Upper lobe of left lung (tissue), 6 donors: ENCODE measurements around the gene EFEMP2. TPM values are rescaled to one million over a fixed set of nuclear protein-coding genes. Genes with fewer than 3 reads are reported as not detected.
A peak's percentile ranks its signal among the peaks of the same experiment; 100 is the strongest.

ENCODE experiments used
- ATAC-seq, 2 donors: fragments of 200-7000 bp; cut with Tn5 transposase; one replicate each; pipeline ENCODE4 v1.9.1; 2022; ENCODE audit warnings: mild to moderate bottlenecking in 2 of 2, moderate library complexity in 2 of 2; ENCODE audit not compliant: low FRiP score in 2 of 2
- DNase-seq, 2 donors: peaks; one replicate each; pipeline ENCODE4 v3.0.0-alpha.2; 2019 to 2020
- H3K27ac ChIP-seq, 4 donors: fragments of 200-600 bp; sonication (generic); one replicate each; pipeline ENCODE4 v1.5.1; 2016 to 2019
- H3K27me3 ChIP-seq, 4 donors: fragments of 200-600 bp; sonication (generic); one replicate each; pipeline ENCODE4 v1.5.1; 2017 to 2019
- H3K36me3 ChIP-seq, 4 donors: fragments of 200-600 bp; sonication (generic); one replicate each; pipeline ENCODE4 v1.5.1; 2016 to 2019
- H3K4me1 ChIP-seq, 4 donors: fragments of 200-600 bp; sonication (generic); one replicate each; pipeline ENCODE4 v1.5.1; 2018 to 2019
- H3K4me3 ChIP-seq, 4 donors: fragments of 200-600 bp; sonication (generic); one replicate each; pipeline ENCODE4 v1.5.1; 2017 to 2019; ENCODE audit warnings: mild to moderate bottlenecking in 2 of 4, moderate library complexity in 1 of 4
- H3K9me3 ChIP-seq, 4 donors: fragments of 200-600 bp; sonication (generic); one replicate each; pipeline ENCODE4 v1.5.1; 2018 to 2019
- CTCF ChIP-seq, 6 experiments: fragments of 450-650 bp in 4 of 6; fragments of 200-600 bp in 2 of 6; sonication (generic) in 2 of 6; IDR thresholded peaks; one replicate each; pipeline ENCODE4 v1.5.1; 2016 to 2019; ENCODE audit warnings: antibody characterized with exemption in 6 of 6
- EP300 ChIP-seq, 4 donors: sonication (generic); formaldehyde crosslinking; IDR thresholded peaks; one replicate each; pipeline ENCODE4 v1.5.1; 2017; ENCODE audit warnings: antibody characterized with exemption in 4 of 4, control low read depth in 2 of 4
- POLR2A ChIP-seq, 4 donors: fragments of 450-650 bp; IDR thresholded peaks; one replicate each; pipeline ENCODE4 v1.5.1; 2016 to 2017; ENCODE audit warnings: antibody characterized with exemption in 4 of 4, mild to moderate bottlenecking in 2 of 4
- POLR2AphosphoS5 ChIP-seq, 2 donors: sonication (generic); formaldehyde crosslinking; IDR thresholded peaks; one replicate each; pipeline ENCODE4 v1.5.1; 2017; ENCODE audit warnings: antibody characterized with exemption in 2 of 2
- WGBS, 2 donors: methylation state at CpG; one replicate each; pipeline ENCODE4 v1.1.5; 2017 to 2018; 5-methylcytosine and 5-hydroxymethylcytosine counted together
- total RNA-seq, 6 donors: library from RNA; depleted of rRNA in 4 of 6; stranded (reverse); fragments of >200 nt in 4 of 6; gene quantifications; one replicate each; pipeline versions ENCODE4 v1.1.0 to v1.2.1, GENCODE V29; 2016 to 2021
- donor health status: DM: no; HTN: no; CAD: no; lungs with moderate emphysema.
- donor health status: DM: no; HTN: yes; CAD: no; lungs with severe emphysema.

Gene EFEMP2
- total RNA-seq, 6 donors from 2014 or later = 28.8 to 79.6 (median 65.3) TPM

GRCh38 chr11:65817835-65818680, 54.5 kb downstream of the EFEMP2 start:
- TF ChIP-seq CTCF (IDR thresholded peaks at IDR 0.05) = peak; percentile 99 to 100 (median 99)
- peak in 1 of 4 donors; percentile 35 for TF ChIP-seq EP300 (IDR thresholded peaks at IDR 0.05)
- peak; percentile 49 to 72 for TF ChIP-seq POLR2AphosphoS5 (IDR thresholded peaks at IDR 0.05)
- TF ChIP-seq POLR2A (IDR thresholded peaks at IDR 0.05) = peak in 1 of 4 donors; percentile 66
- WGBS, 2 donors = 14 to 18% methylated on average over 24 to 41 of the region's 74 CpGs
- H3K4me1 ChIP-seq = peaks cover 9 to 29% (median 18%) of the 10 kb centered on the region in 4 donors
- peak overlapping the region; percentile 8 to 68 (median 64) for H3K4me3 ChIP-seq
- no peaks in the 10 kb centered on the region for H3K9me3 ChIP-seq
- H3K27me3 ChIP-seq = no peaks in the 10 kb centered on the region
- no peaks in the 10 kb centered on the region for H3K36me3 ChIP-seq
- peak; percentile 94 to 98 for DNase-seq
- H3K27ac ChIP-seq = peak overlapping the region; percentile 36 to 87 (median 78)
- peak; percentile 96 to 98 for ATAC-seq

GRCh38 chr11:65817312-65817834, 55.2 kb downstream of the EFEMP2 start:
- Histone ChIP-seq H3K9me3 (no peaks in the 10 kb centered on the region), H3K27ac (peak overlapping the region; percentile 36 to 87 (median 78)), H3K4me3 (peak overlapping the region; percentile 8 to 68 (median 64)), H3K4me1 (peaks cover 9 to 31% (median 21%) of the 10 kb centered on the region in 4 donors), H3K27me3 (no peaks in the 10 kb centered on the region), H3K36me3 (no peaks in the 10 kb centered on the region)
- WGBS, 2 donors = 63 to 65% methylated on average over 5 of the region's 5 CpGs
- DNase-seq = no peak
- no peak for TF ChIP-seq POLR2A (IDR thresholded peaks at IDR 0.05)
- no peak for TF ChIP-seq EP300 (IDR thresholded peaks at IDR 0.05)
- TF ChIP-seq POLR2AphosphoS5 (IDR thresholded peaks at IDR 0.05) = no peak
- TF ChIP-seq CTCF (IDR thresholded peaks at IDR 0.05) = no peak
- ATAC-seq = no peak

- peaks cover 9 to 33% (median 21%) of the 10 kb centered on the region in 4 donors for H3K4me1 ChIP-seq
- 88 to 91% methylated on average over 3 of the region's 3 CpGs for WGBS, 2 donors
- no peaks in the 10 kb centered on the region for H3K27me3 ChIP-seq
- TF ChIP-seq POLR2A (IDR thresholded peaks at IDR 0.05) = no peak
- no peak for TF ChIP-seq EP300 (IDR thresholded peaks at IDR 0.05)
- TF ChIP-seq POLR2AphosphoS5 (IDR thresholded peaks at IDR 0.05) = no peak
- TF ChIP-seq CTCF (IDR thresholded peaks at IDR 0.05) = no peak
- peak overlapping the region in 2 of 4 donors; percentile 80 to 87 for H3K27ac ChIP-seq
- no peaks in the 10 kb centered on the region for H3K9me3 ChIP-seq
- peak overlapping the region in 1 of 4 donors; percentile 66 for H3K4me3 ChIP-seq
- no peak for DNase-seq
- ATAC-seq = no peak
- no peaks in the 10 kb centered on the region for H3K36me3 ChIP-seq
Measured at GRCh38 chr11:65816696-65817095, 55.9 kb downstream of the EFEMP2 start.

Other genes starting within 250 kb of the EFEMP2 start
- gene SIPA1, start 234.7 kb downstream of the EFEMP2 start, total RNA-seq = 100 to 1,000 TPM in 1 of 6 donors, 10 to 100 TPM in 5; 42.7 to 137 (median 74.9) TPM
- gene RELA, start 209.9 kb downstream of the EFEMP2 start, total RNA-seq = 10 to 100 TPM; 42.9 to 86.8 (median 58.7) TPM
- 100 to 1,000 TPM in 1 of 6 donors, 10 to 100 TPM in 5; 44.0 to 102 (median 88.4) TPM for gene KAT5, start 160.5 kb downstream of the EFEMP2 start, total RNA-seq
- 10 to 100 TPM; 35.0 to 81.7 (median 49.1) TPM for gene RNASEH2C, start 152.0 kb downstream of the EFEMP2 start, total RNA-seq
- 10 to 100 TPM; 24.8 to 66.0 (median 46.8) TPM for gene AP5B1, start 91.8 kb downstream of the EFEMP2 start, total RNA-seq
- 1 to 10 TPM in 2 of 6 donors, under 1 TPM in 4; under 0.01 to 2.2 (median 0.77) TPM for gene OVOL1, start 85.7 kb downstream of the EFEMP2 start, total RNA-seq
- under 1 TPM in 2 of 6 donors, not detected in 4; 0.37 to 0.69 TPM for gene SNX32, start 38.8 kb downstream of the EFEMP2 start, total RNA-seq
- 100 to 1,000 TPM; 358 to 813 (median 768) TPM for gene CFL1, start 14.6 kb downstream of the EFEMP2 start, total RNA-seq
- 100 to 1,000 TPM in 1 of 6 donors, 10 to 100 TPM in 5; 41.5 to 182 (median 53.3) TPM for gene MUS81, start 12.4 kb downstream of the EFEMP2 start, total RNA-seq
- 10 to 100 TPM in 3 of 6 donors, 1 to 10 TPM in 3; 2.1 to 20.7 (median 11.4) TPM for gene CTSW, start 7.0 kb upstream of the EFEMP2 start, total RNA-seq
- gene FIBP, start 15.7 kb upstream of the EFEMP2 start, total RNA-seq = 10 to 100 TPM; 46.8 to 77.7 (median 57.0) TPM
- gene CCDC85B, start 17.9 kb upstream of the EFEMP2 start, total RNA-seq = 10 to 100 TPM; 19.9 to 69.7 (median 37.2) TPM
- gene FOSL1, start 27.6 kb upstream of the EFEMP2 start, total RNA-seq = 10 to 100 TPM in 3 of 6 donors, 1 to 10 TPM in 3; 1.8 to 16.9 (median 8.2) TPM
- 10 to 100 TPM; 11.5 to 42.4 (median 24.3) TPM for gene C11orf68, start 46.3 kb upstream of the EFEMP2 start, total RNA-seq
- gene DRAP1, start 46.6 kb upstream of the EFEMP2 start, total RNA-seq = 100 to 1,000 TPM in 1 of 6 donors, 10 to 100 TPM in 5; 60.3 to 111 (median 80.0) TPM
- gene TSGA10IP, start 72.7 kb upstream of the EFEMP2 start, total RNA-seq = under 1 TPM in 2 of 6 donors, not detected in 4; 0.17 to 0.92 TPM
- gene SART1, start 88.9 kb upstream of the EFEMP2 start, total RNA-seq = 100 to 1,000 TPM in 2 of 6 donors, 10 to 100 TPM in 4; 44.4 to 201 (median 71.4) TPM
- gene EIF1AD, start 129.4 kb upstream of the EFEMP2 start, total RNA-seq = 10 to 100 TPM; 22.8 to 37.4 (median 30.1) TPM
- 100 to 1,000 TPM in 2 of 6 donors, 10 to 100 TPM in 4; 32.5 to 201 (median 53.8) TPM for gene BANF1, start 129.7 kb upstream of the EFEMP2 start, total RNA-seq
- gene CST6, start 139.2 kb upstream of the EFEMP2 start, total RNA-seq = 10 to 100 TPM; 12.6 to 68.1 (median 30.5) TPM
- gene CATSPER1, start 153.7 kb upstream of the EFEMP2 start, total RNA-seq = 1 to 10 TPM in 4 of 6 donors, under 1 TPM in 1, not detected in 1; 0.79 to 6.1 (median 3.0) TPM
- 1 to 10 TPM in 1 of 6 donors, not detected in 5; 2.4 TPM for gene GAL3ST3, start 176.4 kb upstream of the EFEMP2 start, total RNA-seq
- gene SF3B2, start 179.6 kb upstream of the EFEMP2 start, total RNA-seq = 100 to 1,000 TPM; 142 to 193 (median 173) TPM
- gene PACS1, start 197.5 kb upstream of the EFEMP2 start, total RNA-seq = 100 to 1,000 TPM in 1 of 6 donors, 10 to 100 TPM in 5; 39.8 to 123 (median 51.1) TPM